Osteocyte (in vitro differentiated cells): ENCODE data around the gene LARGE1. TPM values are rescaled to one million over a fixed set of nuclear protein-coding genes. Genes with fewer than 3 reads are reported as not detected.

Source experiments
- DNase-seq: peaks from one replicate; pipeline ENCODE4 v3.0.0; 2021; ENCODE audit warnings: mixed read lengths; ENCODE audit not compliant: unreplicated experiment; ENCODE audit errors: extremely low spot score
- H3K27ac Mint-ChIP-seq: one replicate; pipeline ENCODE4 v1.8.0; 2021; ENCODE audit warnings: mild to moderate bottlenecking, mixed read lengths; ENCODE audit not compliant: unreplicated experiment
- H3K27me3 Mint-ChIP-seq: one replicate; pipeline ENCODE4 v1.8.0; 2021; ENCODE audit warnings: mixed read lengths; ENCODE audit not compliant: unreplicated experiment
- H3K36me3 Mint-ChIP-seq: one replicate; pipeline ENCODE4 v1.8.0; 2021; ENCODE audit warnings: mixed read lengths; ENCODE audit not compliant: unreplicated experiment
- H3K4me1 Mint-ChIP-seq: one replicate; pipeline ENCODE4 v1.8.0; 2021; ENCODE audit warnings: mixed read lengths; ENCODE audit not compliant: unreplicated experiment
- H3K4me3 Mint-ChIP-seq: one replicate; pipeline ENCODE4 v1.8.0; 2021; ENCODE audit warnings: mild to moderate bottlenecking, moderate library complexity, mixed read lengths; ENCODE audit not compliant: unreplicated experiment
- H3K9me3 Mint-ChIP-seq: one replicate; pipeline ENCODE4 v1.8.0; 2021; ENCODE audit warnings: mixed read lengths; ENCODE audit not compliant: unreplicated experiment
- total RNA-seq: library from RNA; stranded (reverse); gene quantifications from 2 replicates; pipeline ENCODE4 v1.2.1, GENCODE V29; 2021
- TF ChIP-seq, protein P1 (sequence below): fragments of 200-600 bp; sonication (generic); IDR thresholded peaks from 2 replicates; pipeline ENCODE4 v1.5.0; 2021; ENCODE audit warnings: antibody characterized with exemption, mild to moderate bottlenecking, moderate library complexity

Gene LARGE1
- total RNA-seq, 1 donor from 2014 or later: 17.6 TPM

DNA sequence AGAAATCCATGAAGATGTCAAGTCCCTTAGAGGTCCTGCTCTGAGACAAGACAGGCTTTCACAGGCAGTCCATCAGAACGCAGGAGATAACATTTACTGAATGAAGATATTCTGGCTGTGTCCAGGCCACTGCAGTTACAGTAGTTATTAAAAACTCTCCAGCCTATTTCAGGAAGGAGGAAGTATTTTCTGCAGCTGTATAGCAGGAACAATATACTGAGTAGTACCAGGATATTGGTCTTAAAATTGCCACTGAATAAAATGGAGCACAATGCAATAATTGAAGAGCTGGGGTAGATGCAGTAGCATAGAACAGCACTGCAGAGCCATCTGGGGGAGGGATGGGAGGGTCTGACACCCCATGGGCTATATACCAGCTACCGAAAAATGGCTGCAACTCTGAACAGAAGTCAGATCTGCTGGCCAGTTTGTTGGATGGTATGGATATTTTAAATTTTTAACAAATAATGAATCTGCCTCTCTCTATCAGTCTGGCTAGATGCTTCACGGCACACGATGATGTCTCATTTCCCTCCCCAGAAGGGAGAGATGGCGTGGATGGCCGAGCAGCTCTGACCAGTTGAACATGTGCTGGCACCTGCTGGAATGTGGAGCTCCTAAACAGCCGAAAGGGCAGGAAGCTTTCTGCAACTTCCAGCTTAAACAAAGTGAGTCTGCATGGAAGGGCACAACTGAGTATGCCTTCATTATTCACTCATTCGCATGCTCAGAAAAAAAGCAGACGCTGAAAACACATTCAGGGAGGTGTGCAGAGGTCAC lies 520.0 kb downstream of the LARGE1 start:
- TF ChIP-seq, protein P1, sequence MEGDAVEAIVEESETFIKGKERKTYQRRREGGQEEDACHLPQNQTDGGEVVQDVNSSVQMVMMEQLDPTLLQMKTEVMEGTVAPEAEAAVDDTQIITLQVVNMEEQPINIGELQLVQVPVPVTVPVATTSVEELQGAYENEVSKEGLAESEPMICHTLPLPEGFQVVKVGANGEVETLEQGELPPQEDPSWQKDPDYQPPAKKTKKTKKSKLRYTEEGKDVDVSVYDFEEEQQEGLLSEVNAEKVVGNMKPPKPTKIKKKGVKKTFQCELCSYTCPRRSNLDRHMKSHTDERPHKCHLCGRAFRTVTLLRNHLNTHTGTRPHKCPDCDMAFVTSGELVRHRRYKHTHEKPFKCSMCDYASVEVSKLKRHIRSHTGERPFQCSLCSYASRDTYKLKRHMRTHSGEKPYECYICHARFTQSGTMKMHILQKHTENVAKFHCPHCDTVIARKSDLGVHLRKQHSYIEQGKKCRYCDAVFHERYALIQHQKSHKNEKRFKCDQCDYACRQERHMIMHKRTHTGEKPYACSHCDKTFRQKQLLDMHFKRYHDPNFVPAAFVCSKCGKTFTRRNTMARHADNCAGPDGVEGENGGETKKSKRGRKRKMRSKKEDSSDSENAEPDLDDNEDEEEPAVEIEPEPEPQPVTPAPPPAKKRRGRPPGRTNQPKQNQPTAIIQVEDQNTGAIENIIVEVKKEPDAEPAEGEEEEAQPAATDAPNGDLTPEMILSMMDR: no peak
- Mint-ChIP-seq H3K4me1 (peaks cover 8% of the 10 kb centered on the region), H3K36me3 (no peaks in the 10 kb centered on the region), H3K27me3 (no peaks in the 10 kb centered on the region), H3K4me3 (no peak overlapping the region), H3K9me3 (no peaks in the 10 kb centered on the region), H3K27ac (no peak overlapping the region)
- no peak for DNase-seq

DNA sequence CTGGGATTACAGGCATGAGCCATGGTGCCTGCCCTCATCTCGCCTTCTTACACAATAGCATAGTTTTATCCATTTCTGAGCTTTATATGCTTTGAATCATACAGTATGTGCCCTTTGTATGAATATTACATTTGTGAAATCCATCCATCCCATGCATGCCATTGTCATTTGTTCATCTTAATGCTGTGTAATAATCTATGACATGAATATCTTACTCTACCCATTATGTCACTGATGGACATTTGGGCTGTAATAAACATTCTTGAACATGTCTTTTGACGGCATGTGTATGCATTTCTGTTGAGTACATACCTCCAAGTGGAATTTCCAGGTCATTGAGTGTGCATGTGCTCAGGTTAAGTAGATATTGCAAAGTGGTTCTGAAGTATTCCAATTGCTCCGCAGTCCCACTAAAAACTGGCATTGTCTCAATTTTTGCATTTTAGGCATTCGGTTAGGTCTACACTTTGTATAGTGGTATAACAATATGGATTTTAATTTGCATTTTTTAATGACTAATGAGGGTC lies 522.8 kb downstream of the LARGE1 start:
- H3K9me3 Mint-ChIP-seq: no peaks in the 10 kb centered on the region

DNA sequence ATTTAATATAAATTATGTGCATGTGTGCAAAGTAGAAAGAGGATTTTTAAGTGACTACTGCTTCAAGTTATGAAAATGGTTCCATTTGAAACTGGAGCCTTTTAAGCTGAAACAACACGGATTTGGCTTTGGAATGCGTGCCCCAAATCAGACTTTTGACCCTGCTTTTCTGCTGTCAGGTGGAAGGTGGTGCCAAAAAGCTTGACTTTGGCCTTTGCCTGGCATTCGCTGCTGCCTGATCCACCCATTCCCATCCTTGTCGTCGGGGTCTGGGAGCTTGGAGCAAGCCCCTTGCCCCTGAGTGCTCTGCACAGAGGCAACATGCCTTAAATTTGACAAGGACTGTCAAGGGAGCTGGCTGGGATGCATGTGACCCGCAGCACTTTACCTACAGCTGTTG lies 526.8 kb downstream of the LARGE1 start:
- Mint-ChIP-seq H3K27ac (no peak overlapping the region), H3K4me3 (no peak overlapping the region), H3K27me3 (no peaks in the 10 kb centered on the region), H3K9me3 (no peaks in the 10 kb centered on the region), H3K36me3 (no peaks in the 10 kb centered on the region), H3K4me1 (peaks cover 6% of the 10 kb centered on the region)
- no peak for DNase-seq
- TF ChIP-seq, protein P1: no peak

More for the DNA sequence above, 522.8 kb downstream of the LARGE1 start:
- TF ChIP-seq, protein P1: no peak
- Mint-ChIP-seq H3K36me3 (no peaks in the 10 kb centered on the region), H3K4me3 (no peak overlapping the region), H3K4me1 (peaks cover 15% of the 10 kb centered on the region), H3K27me3 (no peaks in the 10 kb centered on the region), H3K27ac (no peak overlapping the region)
- DNase-seq: no peak

DNA sequence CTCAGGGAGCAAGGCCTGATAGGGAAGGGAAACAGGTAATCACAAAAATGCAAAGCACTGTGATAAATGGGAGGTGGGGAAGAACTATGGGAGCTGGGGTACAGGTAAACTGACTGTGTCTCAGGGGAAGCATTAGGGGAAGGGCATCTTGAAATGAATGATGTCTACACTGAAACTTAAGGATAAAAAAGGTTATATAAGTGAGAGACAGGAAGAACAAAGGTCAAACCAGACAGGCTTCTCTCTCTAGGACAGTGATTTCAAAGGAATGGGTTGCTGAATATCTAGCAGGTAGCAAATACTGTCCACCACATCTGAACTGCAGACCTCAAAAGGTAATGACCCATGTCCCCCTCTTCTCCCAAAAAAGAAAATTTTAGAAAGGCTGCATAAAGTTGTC lies 529.0 kb downstream of the LARGE1 start:
- Mint-ChIP-seq H3K27ac (no peak overlapping the region), H3K36me3 (no peaks in the 10 kb centered on the region), H3K9me3 (no peaks in the 10 kb centered on the region), H3K4me3 (no peak overlapping the region), H3K4me1 (peaks cover 6% of the 10 kb centered on the region), H3K27me3 (no peaks in the 10 kb centered on the region)
- TF ChIP-seq, protein P1: no peak
- no peak for DNase-seq

DNA sequence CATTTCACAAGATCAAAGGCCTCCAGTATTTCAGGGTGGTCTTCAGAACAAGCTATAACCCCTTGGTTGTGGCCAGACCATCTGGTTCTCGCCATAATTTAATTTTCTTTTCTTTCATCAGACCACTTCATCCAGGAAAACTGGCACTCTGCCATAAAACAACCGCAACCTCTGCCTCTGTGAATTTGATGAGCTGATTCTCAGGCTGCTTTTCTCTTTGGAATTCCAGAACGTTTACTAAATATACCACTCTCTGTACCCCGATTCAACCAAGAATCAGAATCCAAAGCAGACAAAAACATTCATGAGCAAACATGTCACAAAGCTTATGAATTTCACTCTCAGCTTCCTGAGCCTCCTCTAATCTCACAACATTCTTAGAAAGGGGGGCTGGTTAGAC lies 530.3 kb downstream of the LARGE1 start:
- no peak overlapping the region for H3K27ac Mint-ChIP-seq
- no peak for DNase-seq
- no peaks in the 10 kb centered on the region for H3K36me3 Mint-ChIP-seq
- peaks cover 6% of the 10 kb centered on the region for H3K4me1 Mint-ChIP-seq
- H3K27me3 Mint-ChIP-seq: no peaks in the 10 kb centered on the region
- TF ChIP-seq, protein P1: no peak
- H3K9me3 Mint-ChIP-seq: no peaks in the 10 kb centered on the region
- no peak overlapping the region for H3K4me3 Mint-ChIP-seq
